AG10803 (cell line): ENCODE data around the gene LPAR1.

Experiments
- DNase-seq: peaks from one replicate; pipeline ENCODE4 v3.0.0; 2010; ENCODE audit warnings: low read depth
- H3K4me3 ChIP-seq: 2 replicates; pipeline ENCODE4 v1.5.1; 2011; ENCODE audit warnings: mild to moderate bottlenecking, low read length, control low read depth
- TF ChIP-seq, protein P1 (sequence below): conservative IDR thresholded peaks from 2 replicates; pipeline ENCODE4 v1.5.1; 2011; ENCODE audit warnings: mild to moderate bottlenecking, low read length, control low read depth, inconsistent platforms

The LPAR1 gene

DNA sequence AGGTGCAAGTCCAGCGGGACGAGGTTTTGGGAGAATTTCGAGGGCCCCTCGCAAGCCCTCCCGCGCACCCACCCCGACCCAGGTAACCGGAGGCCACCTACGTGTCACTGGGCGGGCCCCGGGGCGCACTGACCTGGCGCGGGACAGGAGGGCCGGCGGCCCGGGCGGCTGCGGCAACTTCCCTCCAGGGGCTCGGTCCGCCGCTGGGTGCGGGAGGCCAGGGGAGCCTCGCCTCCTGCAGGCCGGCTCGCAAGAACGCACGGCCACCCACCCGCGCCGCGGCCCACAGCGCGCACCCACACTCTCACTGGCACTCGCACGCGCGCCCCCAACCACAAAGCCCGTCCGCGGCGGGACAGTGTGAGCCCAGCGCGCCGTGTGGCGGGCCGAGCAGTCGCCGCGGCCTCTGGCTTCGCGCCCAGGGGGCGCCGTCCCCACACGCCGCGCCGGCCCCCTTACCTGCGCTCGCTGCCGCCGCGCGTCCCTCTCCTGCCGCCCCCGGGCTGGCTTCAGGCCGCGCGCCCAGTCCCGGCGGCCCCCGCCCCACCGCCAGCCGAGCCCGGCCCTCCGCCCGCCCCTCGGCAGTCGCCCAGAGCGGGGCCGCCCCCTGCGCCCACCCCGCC lies 451 bp downstream of the LPAR1 start:
- TF ChIP-seq, protein P1, sequence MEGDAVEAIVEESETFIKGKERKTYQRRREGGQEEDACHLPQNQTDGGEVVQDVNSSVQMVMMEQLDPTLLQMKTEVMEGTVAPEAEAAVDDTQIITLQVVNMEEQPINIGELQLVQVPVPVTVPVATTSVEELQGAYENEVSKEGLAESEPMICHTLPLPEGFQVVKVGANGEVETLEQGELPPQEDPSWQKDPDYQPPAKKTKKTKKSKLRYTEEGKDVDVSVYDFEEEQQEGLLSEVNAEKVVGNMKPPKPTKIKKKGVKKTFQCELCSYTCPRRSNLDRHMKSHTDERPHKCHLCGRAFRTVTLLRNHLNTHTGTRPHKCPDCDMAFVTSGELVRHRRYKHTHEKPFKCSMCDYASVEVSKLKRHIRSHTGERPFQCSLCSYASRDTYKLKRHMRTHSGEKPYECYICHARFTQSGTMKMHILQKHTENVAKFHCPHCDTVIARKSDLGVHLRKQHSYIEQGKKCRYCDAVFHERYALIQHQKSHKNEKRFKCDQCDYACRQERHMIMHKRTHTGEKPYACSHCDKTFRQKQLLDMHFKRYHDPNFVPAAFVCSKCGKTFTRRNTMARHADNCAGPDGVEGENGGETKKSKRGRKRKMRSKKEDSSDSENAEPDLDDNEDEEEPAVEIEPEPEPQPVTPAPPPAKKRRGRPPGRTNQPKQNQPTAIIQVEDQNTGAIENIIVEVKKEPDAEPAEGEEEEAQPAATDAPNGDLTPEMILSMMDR = 0 out of 2 replicates have a peak, but pooled peaks have one; percentile 7
- peak overlapping the region; percentile 82 for H3K4me3 ChIP-seq
- DNase-seq = peak; percentile 40

DNA sequence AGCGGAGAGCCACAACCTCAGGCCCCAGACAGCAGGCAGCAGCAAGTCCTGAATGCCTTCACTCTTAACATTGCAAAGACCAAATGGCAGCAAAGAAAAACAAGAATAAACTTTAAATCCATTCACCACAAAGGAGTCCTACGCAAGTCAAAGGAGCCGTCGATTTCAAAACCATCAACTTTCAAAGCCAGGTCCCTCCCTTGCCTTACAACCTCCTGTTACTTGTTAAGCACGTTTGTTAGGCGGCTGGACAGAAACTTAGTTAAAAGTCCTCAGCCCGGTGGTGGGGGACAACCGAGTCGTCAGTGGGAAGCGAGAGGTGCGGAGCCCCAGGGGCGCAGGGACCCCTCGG lies 938 bp downstream of the LPAR1 start:
- DNase-seq = peak; percentile 53
- TF ChIP-seq, protein P1 = no peak
- peak overlapping the region; percentile 81 for H3K4me3 ChIP-seq

DNA sequence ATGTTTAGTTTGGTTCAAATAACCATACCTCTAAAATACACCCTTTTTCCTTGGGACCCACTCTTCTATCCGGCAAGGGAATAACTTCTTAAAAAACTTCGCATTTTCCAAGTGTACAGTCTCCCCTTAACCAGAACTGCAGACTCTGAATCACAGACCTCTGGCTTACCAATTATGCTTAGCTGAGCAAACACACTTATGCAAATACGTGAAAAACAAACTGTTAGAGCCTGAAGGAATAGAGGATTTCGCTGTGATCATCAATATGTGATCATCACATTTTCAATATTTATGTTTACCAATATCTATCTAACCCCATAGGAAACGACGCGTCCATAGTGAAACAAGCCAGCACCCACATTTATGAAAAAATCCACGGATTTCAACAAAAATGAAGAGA lies 1.3 kb downstream of the LPAR1 start:
- peak overlapping the region; percentile 81 for H3K4me3 ChIP-seq
- peak; percentile 40 for DNase-seq
- TF ChIP-seq, protein P1 = no peak

DNA sequence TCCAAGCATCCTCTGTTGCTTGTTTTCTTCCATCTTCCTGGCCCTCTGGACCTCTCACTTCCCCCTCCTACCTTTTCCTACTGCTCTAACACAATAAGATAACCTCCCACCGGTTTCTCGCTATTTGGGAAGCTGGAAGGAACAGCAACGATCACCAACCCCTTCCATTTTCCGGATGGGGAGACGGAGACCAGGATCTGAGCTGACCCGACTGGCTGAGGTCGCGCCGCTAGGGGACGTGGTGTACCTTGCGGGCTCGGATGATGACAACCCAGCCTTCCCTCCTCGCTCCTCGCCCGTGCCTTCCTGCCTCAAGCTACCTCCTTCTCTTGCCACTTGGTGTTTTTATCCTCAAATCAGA lies 1.9 kb downstream of the LPAR1 start:
- H3K4me3 ChIP-seq = peak overlapping the region; percentile 81
- TF ChIP-seq, protein P1 = peak; percentile 83
- DNase-seq = peak; percentile 66

DNA sequence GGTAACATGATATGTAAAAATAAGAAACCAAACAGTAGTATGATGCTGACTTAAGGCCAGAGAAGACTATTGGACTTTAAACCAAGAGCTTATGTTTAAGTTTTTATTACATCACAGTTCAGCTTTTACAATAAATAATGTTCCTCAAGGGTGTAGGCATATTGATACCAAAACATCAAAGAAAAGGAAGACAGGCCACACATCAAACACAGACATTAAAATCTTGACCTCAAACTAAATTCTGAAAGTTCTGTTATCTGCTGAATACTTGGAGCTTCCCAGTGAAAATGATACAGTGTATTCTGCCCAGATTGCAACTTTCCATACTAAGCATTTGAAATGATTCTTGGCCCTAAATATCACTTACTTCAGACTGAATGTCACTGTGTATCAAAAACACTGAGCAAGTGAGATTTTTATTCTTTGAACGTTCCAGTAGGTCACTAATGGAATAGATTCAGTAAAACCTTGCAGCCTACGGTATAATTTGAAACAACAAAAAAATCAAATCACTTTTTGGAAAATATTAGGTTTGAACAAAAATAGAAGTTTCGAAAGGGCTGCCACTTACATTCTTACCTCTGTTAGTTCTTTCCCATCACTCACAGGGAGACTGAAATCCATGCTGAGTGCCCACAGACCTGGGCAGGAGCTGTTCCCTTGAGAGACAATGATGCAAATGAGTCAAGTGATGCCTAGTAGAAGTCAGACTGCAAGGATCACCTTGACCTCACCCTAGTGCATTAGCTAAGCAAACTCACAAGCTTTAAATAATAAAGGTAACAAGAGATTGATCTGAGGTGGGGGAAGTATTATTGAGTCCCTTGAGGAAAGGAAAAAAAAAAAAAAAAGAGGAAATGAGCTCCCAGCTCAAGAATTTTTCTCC lies 2.5 kb downstream of the LPAR1 start:
- no peak for DNase-seq
- H3K4me3 ChIP-seq = peak overlapping the region; percentile 81
- TF ChIP-seq, protein P1 = no peak

DNA sequence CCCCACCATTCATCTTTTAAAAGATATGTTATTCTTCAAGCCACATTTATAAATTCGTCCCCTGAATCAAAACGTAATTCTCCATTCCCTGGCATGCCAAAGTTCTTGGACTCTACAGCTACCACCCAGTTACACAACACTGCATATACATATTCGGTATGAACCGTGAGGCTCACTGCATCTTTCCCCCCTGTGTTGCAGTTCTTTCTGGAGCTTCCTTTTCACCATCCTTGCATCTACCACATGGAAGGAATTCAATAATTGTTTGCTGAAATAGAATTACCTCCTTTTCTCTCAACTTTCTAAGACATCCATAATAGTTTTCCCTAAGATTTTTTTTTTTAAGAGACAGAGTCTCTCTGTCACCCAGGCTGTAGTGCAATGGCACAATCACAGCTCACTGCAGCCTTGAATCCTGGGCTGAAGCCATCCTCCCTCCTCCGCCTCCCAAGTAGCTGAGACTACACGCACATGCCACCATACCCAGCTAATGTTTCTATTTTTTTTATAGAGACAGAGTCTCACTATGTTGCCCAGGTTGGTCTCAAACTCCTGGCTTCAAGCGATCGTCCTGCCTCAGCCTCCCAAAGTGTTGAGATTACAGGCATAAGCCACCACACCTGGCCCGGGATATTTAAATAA lies 3.3 kb downstream of the LPAR1 start:
- TF ChIP-seq, protein P1 = no peak
- peak; percentile 49 for DNase-seq
- peak overlapping the region; percentile 16; the same call in 1 of the 2 replicates for H3K4me3 ChIP-seq
